Measurements from ENCODE around the gene PCDHGB5. TPM values are rescaled to one million over a fixed set of nuclear protein-coding genes. Genes with fewer than 3 reads are reported as not detected.
A peak's percentile ranks its signal among the peaks of the same experiment; 100 is the strongest.
"Not testable (repeated sequence)": the region's sequence is repeated elsewhere in the genome, so short reads cannot be mapped to it uniquely, and the experiment has no call there.

The PCDHGB5 gene
- total RNA-seq, 1 donor from 2014 or later: 15.4 TPM

- no peak for DNase-seq (ENCODE audit: low spot score)
These were observed 12.0 kb downstream of the PCDHGB5 start for GRCh38 chr5:141409598-141410306.

- DNase-seq (ENCODE audit: low spot score): no peak
These were observed 13.8 kb downstream of the PCDHGB5 start for GRCh38 chr5:141411575-141411974.

GRCh38 chr5:141412854-141413539 lies 15.2 kb downstream of the PCDHGB5 start, which contains the start of gene PCDHGA10:
PCDHGA10 (plus strand) TSS chr5:141412987; CDS start chr5:141413176, 189 bp downstream.
- DNase-seq (ENCODE audit: low spot score): peak; percentile 44

GRCh38 chr5:141413540-141414069 lies 15.9 kb downstream of the PCDHGB5 start:
- no peak for DNase-seq (ENCODE audit: low spot score)

- not testable (repeated sequence) for DNase-seq (ENCODE audit: low spot score)
These were observed 17.0 kb downstream of the PCDHGB5 start for GRCh38 chr5:141414548-141415274.

- DNase-seq (ENCODE audit: low spot score): not testable (repeated sequence)
These were observed 17.5 kb downstream of the PCDHGB5 start for GRCh38 chr5:141415275-141415618.

GRCh38 chr5:141417494-141418172 lies 19.9 kb downstream of the PCDHGB5 start, which contains the start of gene PCDHGB7:
PCDHGB7 (plus strand) TSS chr5:141417677; CDS start chr5:141417860, 183 bp downstream.
- DNase-seq (ENCODE audit: low spot score): peak; percentile 55

- DNase-seq (ENCODE audit: low spot score): no peak
These were observed 21.5 kb downstream of the PCDHGB5 start for GRCh38 chr5:141419074-141419880.

- DNase-seq (ENCODE audit: low spot score): peak; percentile 21
These were observed 23.2 kb downstream of the PCDHGB5 start, which contains the start of gene PCDHGA11 for GRCh38 chr5:141420855-141421488. PCDHGA11 (plus strand) TSS chr5:141421051; CDS start chr5:141421228, 177 bp downstream.

GRCh38 chr5:141421489-141421855 lies 23.7 kb downstream of the PCDHGB5 start:
- no peak for DNase-seq (ENCODE audit: low spot score)

GRCh38 chr5:141422742-141423291 lies 25.1 kb downstream of the PCDHGB5 start:
- DNase-seq (ENCODE audit: low spot score): no peak

GRCh38 chr5:141427783-141428426 lies 30.2 kb downstream of the PCDHGB5 start:
- DNase-seq (ENCODE audit: low spot score): no peak

- DNase-seq (ENCODE audit: low spot score): peak; percentile 36
These were observed 32.8 kb downstream of the PCDHGB5 start, which contains the start of gene PCDHGA12 for GRCh38 chr5:141430332-141431113. PCDHGA12 (plus strand) TSS chr5:141430507; CDS start chr5:141430760, 253 bp downstream.

- DNase-seq (ENCODE audit: low spot score): no peak
These were observed 33.5 kb downstream of the PCDHGB5 start for GRCh38 chr5:141431286-141431685.

GRCh38 chr5:141432308-141432707 lies 34.6 kb downstream of the PCDHGB5 start:
- DNase-seq (ENCODE audit: low spot score): not testable (repeated sequence)

GRCh38 chr5:141432726-141433125 lies 35.0 kb downstream of the PCDHGB5 start:
- DNase-seq (ENCODE audit: low spot score): not testable (repeated sequence)

- DNase-seq (ENCODE audit: low spot score): no peak
These were observed 36.3 kb downstream of the PCDHGB5 start for GRCh38 chr5:141434006-141434405.

- DNase-seq (ENCODE audit: low spot score): no peak
These were observed 39.5 kb downstream of the PCDHGB5 start for GRCh38 chr5:141437221-141437620.
